ENCODE data around the gene OR52J3. TPM values are rescaled to one million over a fixed set of nuclear protein-coding genes. Genes with fewer than 3 reads are reported as not detected.

Gene OR52J3
- polyA plus RNA-seq, 3 donors, result not detected

DNA sequence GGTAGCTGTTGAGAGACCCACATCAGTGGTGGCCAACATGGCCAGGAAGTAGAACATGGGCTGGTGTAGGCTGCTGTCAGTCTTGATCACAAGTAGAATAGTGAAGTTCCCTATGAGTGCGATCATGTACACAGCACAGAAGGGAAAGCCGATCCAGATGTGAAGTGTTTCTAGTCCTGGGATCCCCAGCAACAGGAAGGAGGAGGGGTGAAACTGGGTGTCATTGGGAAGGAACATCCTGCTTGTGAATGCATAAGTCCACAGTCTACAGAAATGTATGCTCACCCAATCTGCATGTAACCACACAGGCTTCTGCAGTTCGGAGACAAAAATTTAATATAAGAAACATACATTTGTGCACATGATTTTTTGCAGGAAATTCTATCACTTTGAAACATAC is 13.1 kb downstream of the OR52J3 start, which contains the start of gene OR52E2:
OR52E2 (minus strand) TSS at position 237 of the 400 bp plus-strand sequence; CDS start at position 237, 0 bp downstream.
- no peak within 1 kb of the TSS for H3K4me3 Mint-ChIP-seq
- peaks cover 0 to 3% (median 0%) of the 10 kb centered on the region in 7 donors for H3K9me3 Mint-ChIP-seq
- DNase-seq, result no peak
- Histone ChIP-seq H3K4me3 (replicated peaks in 1 of 3; ENCODE audit: low read depth in 2 of 3, low read length in 3 of 3) (no peak within 1 kb of the TSS), H3K27me3 (ENCODE audit: control insufficient read depth in 2 of 2, insufficient read depth in 2 of 2, low read length in 2 of 2) (no peaks in the 10 kb centered on the region), H3K4me1 (ENCODE audit: control insufficient read depth in 1 of 2, insufficient read depth in 2 of 2, low read length in 2 of 2) (no peaks in the 10 kb centered on the region), H3K36me3 (replicated peaks in 1 of 2; ENCODE audit: control insufficient read depth in 1 of 2, insufficient read depth in 2 of 2, low read length in 2 of 2) (no peaks in the 10 kb centered on the region), H3K4me2 (replicated peaks; ENCODE audit: extremely low read depth, low read length, poor library complexity, severe bottlenecking) (no peak within 1 kb of the TSS), H3K9me3 (replicated peaks in 1 of 2; ENCODE audit: control insufficient read depth in 1 of 2, insufficient read depth in 1 of 2, low read length in 2 of 2) (no peaks in the 10 kb centered on the region), H2AFZ (ENCODE audit: insufficient read depth, low read depth, low read length, poor library complexity, severe bottlenecking) (no peak within 1 kb of the TSS), H4K20me1 (ENCODE audit: insufficient read depth, low read length) (no peaks in the 10 kb centered on the region), H3K79me2 (ENCODE audit: insufficient read depth, low read length) (no peaks in the 10 kb centered on the region), H3K9ac (ENCODE audit: insufficient read depth, low read length, poor library complexity, severe bottlenecking) (no peak within 1 kb of the TSS), H3K27ac (ENCODE audit: low read depth in 1 of 2, low read length in 2 of 2) (no peak within 1 kb of the TSS)
- WGBS (ENCODE audit: insufficient coverage), result 100% methylated on average over 1 of the region's 3 CpGs
- TF ChIP-seq, protein P1, sequence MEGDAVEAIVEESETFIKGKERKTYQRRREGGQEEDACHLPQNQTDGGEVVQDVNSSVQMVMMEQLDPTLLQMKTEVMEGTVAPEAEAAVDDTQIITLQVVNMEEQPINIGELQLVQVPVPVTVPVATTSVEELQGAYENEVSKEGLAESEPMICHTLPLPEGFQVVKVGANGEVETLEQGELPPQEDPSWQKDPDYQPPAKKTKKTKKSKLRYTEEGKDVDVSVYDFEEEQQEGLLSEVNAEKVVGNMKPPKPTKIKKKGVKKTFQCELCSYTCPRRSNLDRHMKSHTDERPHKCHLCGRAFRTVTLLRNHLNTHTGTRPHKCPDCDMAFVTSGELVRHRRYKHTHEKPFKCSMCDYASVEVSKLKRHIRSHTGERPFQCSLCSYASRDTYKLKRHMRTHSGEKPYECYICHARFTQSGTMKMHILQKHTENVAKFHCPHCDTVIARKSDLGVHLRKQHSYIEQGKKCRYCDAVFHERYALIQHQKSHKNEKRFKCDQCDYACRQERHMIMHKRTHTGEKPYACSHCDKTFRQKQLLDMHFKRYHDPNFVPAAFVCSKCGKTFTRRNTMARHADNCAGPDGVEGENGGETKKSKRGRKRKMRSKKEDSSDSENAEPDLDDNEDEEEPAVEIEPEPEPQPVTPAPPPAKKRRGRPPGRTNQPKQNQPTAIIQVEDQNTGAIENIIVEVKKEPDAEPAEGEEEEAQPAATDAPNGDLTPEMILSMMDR (IDR thresholded peaks at IDR 0.05), result no peak
- intact Hi-C loops (cut with micrococcal nuclease), result no loop called here
- H3K36me3 Mint-ChIP-seq, result no peaks in the 10 kb centered on the region
- H3K4me1 Mint-ChIP-seq, result no peaks in the 10 kb centered on the region
- H3K27me3 Mint-ChIP-seq (ENCODE audit: low read depth in 3 of 3), result peaks cover 0 to 2% (median 0%) of the 10 kb centered on the region in 3 donors
- H3K27ac Mint-ChIP-seq, result no peak within 1 kb of the TSS

DNA sequence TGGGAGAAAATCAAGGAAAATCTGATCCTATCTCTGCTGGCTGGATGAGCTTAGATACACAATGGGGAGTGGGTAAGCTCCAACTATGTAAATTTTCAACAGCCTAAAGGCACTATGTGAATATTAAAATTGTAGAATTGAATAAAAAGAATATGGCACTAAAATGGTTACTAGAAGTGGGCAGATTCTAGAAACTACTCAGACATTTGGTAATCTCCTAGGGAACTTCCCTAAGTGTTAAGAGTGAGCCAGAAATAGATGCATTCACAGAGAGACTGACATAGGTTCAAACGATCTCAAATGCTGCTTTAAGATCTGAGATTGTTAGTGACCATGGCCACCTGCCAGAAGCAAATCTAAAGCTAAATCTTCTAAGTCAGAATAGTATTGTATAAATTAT is 18.7 kb downstream of the OR52J3 start:
- WGBS (ENCODE audit: insufficient coverage), result no CpG with 5 or more reads among the region's 1 CpG
- Mint-ChIP-seq H3K27ac (no peak overlapping the region), H3K4me3 (no peak overlapping the region), H3K4me1 (no peaks in the 10 kb centered on the region), H3K27me3 (ENCODE audit: low read depth in 3 of 3) (peaks cover 0 to 2% (median 0%) of the 10 kb centered on the region in 3 donors), H3K9me3 (no peaks in the 10 kb centered on the region), H3K36me3 (no peaks in the 10 kb centered on the region)
- TF ChIP-seq, protein P1 (IDR thresholded peaks at IDR 0.05), result no peak
- H3K27me3 ChIP-seq (ENCODE audit: control insufficient read depth in 2 of 2, insufficient read depth in 2 of 2, low read length in 2 of 2), result no peaks in the 10 kb centered on the region
- no peak overlapping the region for H3K4me2 ChIP-seq (replicated peaks; ENCODE audit: extremely low read depth, low read length, poor library complexity, severe bottlenecking)
- H3K79me2 ChIP-seq (ENCODE audit: insufficient read depth, low read length), result no peaks in the 10 kb centered on the region
- no peak for DNase-seq
- H3K4me3 ChIP-seq (replicated peaks in 1 of 3; ENCODE audit: low read depth in 2 of 3, low read length in 3 of 3), result no peak overlapping the region
- no peaks in the 10 kb centered on the region for H3K36me3 ChIP-seq (replicated peaks in 1 of 2; ENCODE audit: control insufficient read depth in 1 of 2, insufficient read depth in 2 of 2, low read length in 2 of 2)
- no peaks in the 10 kb centered on the region for H3K4me1 ChIP-seq (ENCODE audit: control insufficient read depth in 1 of 2, insufficient read depth in 2 of 2, low read length in 2 of 2)
- intact Hi-C loops (cut with micrococcal nuclease), result loop anchor here in 1 of 2 donors (5.0 kb wide), 1 partner anchor 282 kb away; no protein-coding TSS in a partner anchor
- no peak overlapping the region for H2AFZ ChIP-seq (ENCODE audit: insufficient read depth, low read depth, low read length, poor library complexity, severe bottlenecking)
- H3K27ac ChIP-seq (ENCODE audit: low read depth in 1 of 2, low read length in 2 of 2), result no peak overlapping the region
- H3K9me3 ChIP-seq (replicated peaks in 1 of 2; ENCODE audit: control insufficient read depth in 1 of 2, insufficient read depth in 1 of 2, low read length in 2 of 2), result no peaks in the 10 kb centered on the region
- no peaks in the 10 kb centered on the region for H4K20me1 ChIP-seq (ENCODE audit: insufficient read depth, low read length)
- no peak overlapping the region for H3K9ac ChIP-seq (ENCODE audit: insufficient read depth, low read length, poor library complexity, severe bottlenecking)
